HepG2 (cell line): ENCODE measurements around the gene SP6. TPM values are rescaled to one million over a fixed set of nuclear protein-coding genes. Genes with fewer than 3 reads are reported as not detected.
A peak's percentile ranks its signal among the peaks of the same experiment; 100 is the strongest.

Experiments
- ATAC-seq: fragments of 200-7000 bp; cut with Tn5 transposase; 3 replicates; pipeline ENCODE4 v1.9.1; 2020; ENCODE audit warnings: mild to moderate bottlenecking, moderate library complexity
- BruUV-seq: library from RNA; stranded (reverse); fragments of 400-500 nt; replicated peaks from 2 replicates; lab custom pipeline; 2021; lab: Mats Ljungman, UMichigan
- CTCF ChIA-PET: fragments of 300-600 bp; formaldehyde crosslinking; extraction: SDS; loops from one replicate; lab custom pipeline; 2021; ENCODE audit warnings: low total read pairs, inconsistent platforms, low intra/inter-chr PET ratio; lab: Yijun Ruan, JAX
- POLR2A ChIA-PET: fragments of 350-600 bp; sonication (Branson Sonifier 250); formaldehyde crosslinking; loops from one replicate; lab custom pipeline; 2020; ENCODE audit warnings: antibody characterized with exemption, inconsistent platforms; lab: Yijun Ruan, JAX
- DNase-seq: peaks from one replicate; pipeline ENCODE4 v3.0.0-alpha.2; 2015; ENCODE audit warnings: low spot score
- FAIRE-seq: peaks from 3 replicates; lab custom pipeline; 2011; peaks lifted over from hg19 to GRCh38; lab: Jason Lieb, UNC
- H2AFZ ChIP-seq: one replicate; pipeline ENCODE4 v1.6.1; 2011; ENCODE audit warnings: low read length, inconsistent platforms
- H3K27ac ChIP-seq: fragments of 300-600 bp; 3 replicates; pipeline ENCODE4 v1.8.0; 2011; ENCODE audit warnings: mixed run types, mild to moderate bottlenecking, mixed read lengths, low read length, inconsistent platforms; ENCODE audit not compliant: insufficient read depth; ENCODE audit errors: extremely low read length
- H3K27me3 ChIP-seq, 2 experiments: fragments of 200-600 bp in 1 of 2; 2 replicates in 1 of 2; 3 replicates in 1 of 2; pipeline versions ENCODE4 v1.6.0 to v1.8.0; 2011; ENCODE audit warnings: low read length in 2 of 2, mild to moderate bottlenecking in 2 of 2, moderate library complexity in 2 of 2, inconsistent platforms in 1 of 2; ENCODE audit not compliant: insufficient read depth in 2 of 2, control insufficient read depth in 1 of 2
- H3K36me3 ChIP-seq, 2 experiments: fragments of 200-600 bp in 1 of 2; replicated peaks in 1 of 2; 2 replicates in 1 of 2; 3 replicates in 1 of 2; pipeline versions ENCODE4 v1.5.1 to v1.8.0; 2011; ENCODE audit warnings: low read length in 2 of 2, inconsistent platforms in 1 of 2; ENCODE audit not compliant: insufficient read depth in 2 of 2, control insufficient read depth in 1 of 2
- H3K4me1 ChIP-seq: 2 replicates; pipeline ENCODE4 v1.5.1; 2012; ENCODE audit warnings: low read length, inconsistent platforms; ENCODE audit not compliant: insufficient read depth
- H3K4me2 ChIP-seq: 2 replicates; pipeline ENCODE4 v1.6.0; 2011; ENCODE audit warnings: low read depth, low read length, inconsistent platforms
- H3K4me3 ChIP-seq, 3 experiments: fragments of 200-600 bp in 1 of 3; sonication (generic), shearing (Covaris generic) in 1 of 3; replicated peaks in 1 of 3; 2 replicates each; pipeline ENCODE4 v1.5.1; 2011 to 2016; ENCODE audit warnings: low read length in 3 of 3, inconsistent platforms in 2 of 3, low read depth in 2 of 3, mild to moderate bottlenecking in 2 of 3, control low read depth in 1 of 3, mixed read lengths in 1 of 3; ENCODE audit not compliant: insufficient read depth in 1 of 3
- H3K79me2 ChIP-seq: one replicate; pipeline ENCODE4 v1.6.1; 2011; ENCODE audit warnings: low read length, inconsistent platforms; ENCODE audit not compliant: insufficient read depth
- H3K9ac ChIP-seq: 2 replicates; pipeline ENCODE4 v1.6.0; 2011; ENCODE audit warnings: mild to moderate bottlenecking, low read depth, low read length, inconsistent platforms; ENCODE audit not compliant: insufficient read depth
- H3K9me3 ChIP-seq: 2 replicates; pipeline ENCODE4 v1.5.1; 2012; ENCODE audit warnings: mild to moderate bottlenecking, low read length
- H4K20me1 ChIP-seq: 2 replicates; pipeline ENCODE4 v1.6.0; 2011; ENCODE audit warnings: inconsistent platforms, mild to moderate bottlenecking, low read length, moderate library complexity; ENCODE audit not compliant: insufficient read depth
- ASH2L ChIP-seq: fragments of 300-600, 200-600 bp; sonication (generic); IDR thresholded peaks from 2 replicates; pipeline ENCODE4 v1.7.0; 2017; ENCODE audit warnings: low read depth, mild to moderate bottlenecking, moderate library complexity, mixed read lengths, low read length; ENCODE audit not compliant: insufficient read length
- CHCHD3 ChIP-seq: sonication (generic); formaldehyde crosslinking; IDR thresholded peaks from 2 replicates; pipeline ENCODE4 v1.8.0; 2022; ENCODE audit warnings: mild to moderate bottlenecking, missing genetic modification reagents, moderate library complexity
- LBX2 ChIP-seq: sonication (generic); formaldehyde crosslinking; IDR thresholded peaks from 2 replicates; pipeline ENCODE4 v1.5.0; 2020; ENCODE audit warnings: missing genetic modification reagents, mild to moderate bottlenecking, borderline replicate concordance
- TFE3 ChIP-seq: IDR thresholded peaks from 2 replicates; pipeline ENCODE4 v1.6.1; 2016
- ZBTB2 ChIP-seq: sonication (generic); formaldehyde crosslinking; IDR thresholded peaks from 2 replicates; pipeline ENCODE4 v1.8.0; 2022; ENCODE audit warnings: low read depth, missing genetic modification reagents
- ZHX1 ChIP-seq: sonication (generic); formaldehyde crosslinking; IDR thresholded peaks from 2 replicates; pipeline ENCODE4 v1.8.1; 2022; ENCODE audit warnings: low read depth, mild to moderate bottlenecking, missing genetic modification reagents
- ZNF235 ChIP-seq: sonication (generic); formaldehyde crosslinking; IDR thresholded peaks from 2 replicates; pipeline ENCODE4 v1.8.1; 2023; ENCODE audit warnings: mild to moderate bottlenecking, missing genetic modification reagents, borderline replicate concordance
- ZNF577 ChIP-seq: sonication (generic); formaldehyde crosslinking; IDR thresholded peaks from 2 replicates; pipeline ENCODE4 v1.4.0; 2020; ENCODE audit warnings: mild to moderate bottlenecking, low read depth, missing genetic modification reagents, borderline replicate concordance
- ZNF75D ChIP-seq: sonication (generic); formaldehyde crosslinking; IDR thresholded peaks from 2 replicates; pipeline ENCODE4 v1.8.1; 2023; ENCODE audit warnings: missing genetic modification reagents, mild to moderate bottlenecking, borderline replicate concordance
- WGBS: methylation state at CpG from one replicate; pipeline ENCODE4 v1.1.6; 2017; ENCODE audit warnings: low lambda C conversion rate; 5-methylcytosine and 5-hydroxymethylcytosine counted together
- in situ Hi-C: cut with HindIII; loops from 2 replicates; pipeline ENCODE4 v1.10.0; 2017; ENCODE audit warnings: low pct_unique_long_range_greater_than_20kb; ENCODE audit not compliant: extremely low pct_ligation_motif_present
- intact Hi-C: fragments of 100-400 bp; cut with micrococcal nuclease; formaldehyde crosslinking; loops from one replicate; pipeline ENCODE4 v1.10.0; 2022; ENCODE audit not compliant: unreplicated experiment
- polyA plus RNA-seq, 8 experiments: library from polyadenylated mRNA; depleted of rRNA in 3 of 8; stranded (reverse) in 7 of 8; unstranded in 1 of 8; fragments of >200 nt; fragmentation: Illumina TruSeq in 4 of 8; extraction: Trizol in 4 of 8; gene quantifications; 2 replicates each; pipeline versions ENCODE4 v1.2.1 to v1.2.3, GENCODE V29; 2011 to 2016; ENCODE audit warnings: low read depth in 4 of 8, missing spikeins in 1 of 8, mixed read lengths in 1 of 8; ENCODE audit not compliant: insufficient read depth in 1 of 8
- total RNA-seq, 5 experiments: library from RNA; depleted of rRNA; stranded (reverse); fragments of >200 nt; fragmentation: Illumina TruSeq; extraction: Trizol; gene quantifications; 2 replicates each; pipeline ENCODE4 v1.2.3, GENCODE V29; 2016; ENCODE audit warnings: low read depth in 1 of 5

The SP6 gene
- total and polyA plus RNA-seq, 2 of the 13 experiments (the other 11 are each of a cell fraction or from before 2014, with no cell fraction given): 0.07 TPM

- no peak overlapping the region for H3K4me2 ChIP-seq
- TF ChIP-seq ZHX1 (CRISPR knock-in tag) (no peak), TFE3 (no peak), LBX2 (no peak), CHCHD3 (CRISPR knock-in tag) (no peak), ZBTB2 (CRISPR knock-in tag) (no peak), ZNF75D (CRISPR knock-in tag) (0 out of 2 replicates have a peak, but pooled peaks have one; percentile 3), ZNF577 (no peak), ASH2L (peak; percentile 4), ZNF235 (no peak)
- TF ChIP-seq, all 625 proteins: peak for 2
- ChIA-PET POLR2A (interaction anchor here (1.0 to 4.8 kb wide), 5 partner anchors 14 to 96 kb away, joined by 6 to 30 read pairs (median 8); partner anchors contain the start of genes LRRC46, MRPL10, PNPO and SP2), CTCF (interaction anchor here (1.5 to 5.6 kb wide), 2 partner anchors 44 to 173 kb away, joined by 5 to 162 read pairs; no protein-coding TSS in a partner anchor)
- 40% methylated on average over 4 of the region's 4 CpGs for WGBS
- H3K27ac ChIP-seq: no peak overlapping the region
- no peak overlapping the region for H2AFZ ChIP-seq
- peak; percentile 8 for FAIRE-seq
- no peaks in the 10 kb centered on the region for H3K36me3 ChIP-seq
- intact Hi-C loops: no loop called here
- peaks cover 42% of the 10 kb centered on the region for H3K4me1 ChIP-seq
- peaks cover 8% of the 10 kb centered on the region for H3K79me2 ChIP-seq
- H3K9me3 ChIP-seq: no peaks in the 10 kb centered on the region
- H3K9ac ChIP-seq: no peak overlapping the region
- peaks cover 8 to 19% of the 10 kb centered on the region in 2 experiments; a peak in 4 of 5 replicates for H3K27me3 ChIP-seq
- no peak for ATAC-seq
- no peaks in the 10 kb centered on the region for H4K20me1 ChIP-seq
- DNase-seq: no peak
- in situ Hi-C loops: loop anchor here (5.0 kb wide), 2 partner anchors 47 to 172 kb away; no protein-coding TSS in a partner anchor
- no peak overlapping the region for H3K4me3 ChIP-seq
- BruUV-seq: no TSS peak
Observed at GRCh38 chr17:47844814-47845715, 5.9 kb downstream of the SP6 start.
